Fibroblast of villous mesenchyme (primary cell): Measurements from ENCODE around the gene ZFYVE28. TPM values are rescaled to one million over a fixed set of nuclear protein-coding genes. Genes with fewer than 3 reads are reported as not detected.
"Not testable (repeated sequence)": the region's sequence is repeated elsewhere in the genome, so short reads cannot be mapped to it uniquely, and the experiment has no call there.

Experiments
- DNase-seq: peaks from one replicate; pipeline ENCODE4 v3.0.0-alpha.2; 2010; ENCODE audit warnings: low read depth
- H3K4me3 ChIP-seq: 2 replicates; pipeline ENCODE4 v1.5.1; 2011; ENCODE audit warnings: low read depth, mild to moderate bottlenecking, low read length
- CTCF ChIP-seq: IDR thresholded peaks from 2 replicates; pipeline ENCODE4 v1.5.1; 2012; ENCODE audit warnings: low read depth, mild to moderate bottlenecking, low read length; ENCODE audit not compliant: insufficient read depth
- total RNA-seq: library from RNA; depleted of rRNA; stranded (reverse); fragments of >200 nt; gene quantifications from 2 replicates; pipeline ENCODE4 v1.2.3, GENCODE V29; 2012

Gene ZFYVE28
- total RNA-seq, 1 donor, result 12.1 TPM

GRCh38 chr4:2432991-2433530 lies 14.6 kb upstream of the ZFYVE28 start:
- TF ChIP-seq CTCF, result no peak

GRCh38 chr4:2432004-2432403 lies 13.6 kb upstream of the ZFYVE28 start:
- DNase-seq, result no peak
- H3K4me3 ChIP-seq, result no peak overlapping the region
- TF ChIP-seq CTCF, result no peak

More at GRCh38 chr4:2432991-2433530, 14.6 kb upstream of the ZFYVE28 start:
- DNase-seq, result no peak
- H3K4me3 ChIP-seq, result no peak overlapping the region

- DNase-seq, result peak; percentile 50
- H3K4me3 ChIP-seq, result not testable (repeated sequence)
These were observed 11.7 kb upstream of the ZFYVE28 start for GRCh38 chr4:2429945-2430757.

GRCh38 chr4:2428496-2429213 lies 10.2 kb upstream of the ZFYVE28 start:
- no peak for TF ChIP-seq CTCF
- DNase-seq, result no peak
- H3K4me3 ChIP-seq, result no peak overlapping the region

- no peak for DNase-seq
- no peak overlapping the region for H3K4me3 ChIP-seq
- TF ChIP-seq CTCF, result no peak
These were observed 9.2 kb upstream of the ZFYVE28 start for GRCh38 chr4:2427383-2428334.

GRCh38 chr4:2426711-2427275 lies 8.3 kb upstream of the ZFYVE28 start:
- no peak overlapping the region for H3K4me3 ChIP-seq
- no peak for TF ChIP-seq CTCF
- DNase-seq, result no peak
